ENCODE data around the gene ARHGAP24.

DNA sequence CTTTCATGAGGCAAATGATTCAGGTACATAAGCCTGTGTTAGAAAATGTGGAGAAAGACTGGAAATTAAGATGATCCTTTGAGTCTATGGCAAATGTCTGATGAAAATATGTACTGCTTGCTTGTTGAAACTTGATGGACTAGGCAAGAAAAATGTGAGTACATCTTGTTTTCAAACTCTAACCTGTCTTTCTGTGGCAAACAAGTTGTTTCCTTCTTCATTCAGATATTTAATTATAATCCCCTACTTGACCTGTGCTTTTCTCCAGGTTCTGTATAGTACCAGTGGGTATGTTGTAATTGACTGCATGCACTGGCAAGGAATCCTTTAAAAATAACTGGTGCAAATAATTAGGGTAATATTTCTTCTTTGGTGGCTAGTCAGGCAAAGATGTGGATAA is 136.7 kb downstream of the ARHGAP24 start:
- TF ChIP-seq POLR2A (IDR thresholded peaks at IDR 0.05) = no peak
- TF ChIP-seq, protein P1, sequence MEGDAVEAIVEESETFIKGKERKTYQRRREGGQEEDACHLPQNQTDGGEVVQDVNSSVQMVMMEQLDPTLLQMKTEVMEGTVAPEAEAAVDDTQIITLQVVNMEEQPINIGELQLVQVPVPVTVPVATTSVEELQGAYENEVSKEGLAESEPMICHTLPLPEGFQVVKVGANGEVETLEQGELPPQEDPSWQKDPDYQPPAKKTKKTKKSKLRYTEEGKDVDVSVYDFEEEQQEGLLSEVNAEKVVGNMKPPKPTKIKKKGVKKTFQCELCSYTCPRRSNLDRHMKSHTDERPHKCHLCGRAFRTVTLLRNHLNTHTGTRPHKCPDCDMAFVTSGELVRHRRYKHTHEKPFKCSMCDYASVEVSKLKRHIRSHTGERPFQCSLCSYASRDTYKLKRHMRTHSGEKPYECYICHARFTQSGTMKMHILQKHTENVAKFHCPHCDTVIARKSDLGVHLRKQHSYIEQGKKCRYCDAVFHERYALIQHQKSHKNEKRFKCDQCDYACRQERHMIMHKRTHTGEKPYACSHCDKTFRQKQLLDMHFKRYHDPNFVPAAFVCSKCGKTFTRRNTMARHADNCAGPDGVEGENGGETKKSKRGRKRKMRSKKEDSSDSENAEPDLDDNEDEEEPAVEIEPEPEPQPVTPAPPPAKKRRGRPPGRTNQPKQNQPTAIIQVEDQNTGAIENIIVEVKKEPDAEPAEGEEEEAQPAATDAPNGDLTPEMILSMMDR (IDR thresholded peaks at IDR 0.05) = no peak
